HL-60/S4 (cell line): Measurements from ENCODE around the gene LETMD1.
"Not testable (repeated sequence)": the region's sequence is repeated elsewhere in the genome, so short reads cannot be mapped to it uniquely, and the experiment has no call there.

Experiments used
- in situ Hi-C: fragments of 300-500 bp; cut with MboI; formaldehyde crosslinking; loops from 2 replicates; pipeline ENCODE4 v1.14.3; 2022; ENCODE audit warnings: low sequenced_read_pairs

The LETMD1 gene

GRCh38 chr12:51075390-51075789, 27.3 kb downstream of the LETMD1 start:
- in situ Hi-C loops, result no loop called here

GRCh38 chr12:51076236-51076930, 28.3 kb downstream of the LETMD1 start:
- in situ Hi-C loops, result no loop called here

DNA sequence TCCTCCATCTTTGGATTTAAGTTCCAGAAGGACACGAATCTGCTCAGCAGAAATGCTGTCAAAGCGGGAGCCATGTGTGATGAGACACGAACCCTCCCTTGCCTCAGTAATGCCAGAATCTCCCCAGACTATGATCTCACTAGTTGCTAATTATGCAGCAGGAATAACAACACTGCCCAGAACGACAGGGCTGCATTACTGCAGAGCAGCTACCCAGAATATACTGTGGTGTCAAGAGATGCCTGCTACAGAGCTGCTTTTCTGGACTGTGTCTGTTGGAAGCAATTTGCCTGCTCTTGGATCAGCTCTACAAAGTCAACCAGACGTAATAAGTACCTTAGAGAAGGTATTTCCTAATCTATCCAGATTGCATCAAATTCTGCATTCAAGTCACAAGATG, 29.8 kb downstream of the LETMD1 start:
- in situ Hi-C loops, result no loop called here

DNA sequence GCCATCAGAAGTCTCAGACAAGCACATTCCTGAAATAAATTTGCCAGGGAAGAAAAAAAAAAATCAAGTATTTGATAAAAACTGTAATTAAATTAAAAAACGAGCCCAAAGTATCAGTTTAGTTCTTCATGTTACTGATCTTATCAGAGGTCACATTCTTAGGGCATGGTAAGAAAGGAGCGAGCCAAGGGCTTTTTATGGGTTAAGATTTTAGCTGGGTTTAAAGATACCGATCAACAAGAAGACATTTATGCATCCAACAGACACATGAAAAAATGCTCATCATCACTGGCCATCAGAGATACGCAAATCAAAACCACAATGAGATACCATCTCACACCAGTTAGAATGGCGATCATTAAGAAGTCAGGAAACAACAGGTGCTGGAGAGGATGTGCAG, 30.2 kb downstream of the LETMD1 start:
- in situ Hi-C loops, result not testable (repeated sequence)

DNA sequence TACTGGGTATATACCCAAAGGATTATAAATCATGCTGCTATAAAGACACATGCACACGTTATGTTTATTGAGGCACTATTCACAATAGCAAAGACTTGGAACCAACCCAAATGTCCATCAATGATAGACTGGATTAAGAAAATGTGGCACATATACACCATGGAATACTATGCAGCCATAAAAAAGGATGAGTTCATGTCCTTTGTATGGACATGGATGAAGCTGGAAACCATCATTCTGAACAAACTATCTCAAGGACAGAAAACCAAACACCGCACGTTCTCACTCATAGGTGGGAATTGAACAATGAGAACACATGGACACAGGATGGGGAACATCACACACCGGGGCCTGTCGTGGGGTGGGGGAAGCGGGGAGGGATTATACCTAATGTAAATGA, 30.7 kb downstream of the LETMD1 start:
- in situ Hi-C loops, result not testable (repeated sequence)

- in situ Hi-C loops, result no loop called here
Observed at GRCh38 chr12:51080136-51080535, 32.0 kb downstream of the LETMD1 start.

GRCh38 chr12:51081421-51081820, 33.3 kb downstream of the LETMD1 start:
- in situ Hi-C loops, result no loop called here

GRCh38 chr12:51082561-51083125, 34.5 kb downstream of the LETMD1 start:
- in situ Hi-C loops, result no loop called here

DNA sequence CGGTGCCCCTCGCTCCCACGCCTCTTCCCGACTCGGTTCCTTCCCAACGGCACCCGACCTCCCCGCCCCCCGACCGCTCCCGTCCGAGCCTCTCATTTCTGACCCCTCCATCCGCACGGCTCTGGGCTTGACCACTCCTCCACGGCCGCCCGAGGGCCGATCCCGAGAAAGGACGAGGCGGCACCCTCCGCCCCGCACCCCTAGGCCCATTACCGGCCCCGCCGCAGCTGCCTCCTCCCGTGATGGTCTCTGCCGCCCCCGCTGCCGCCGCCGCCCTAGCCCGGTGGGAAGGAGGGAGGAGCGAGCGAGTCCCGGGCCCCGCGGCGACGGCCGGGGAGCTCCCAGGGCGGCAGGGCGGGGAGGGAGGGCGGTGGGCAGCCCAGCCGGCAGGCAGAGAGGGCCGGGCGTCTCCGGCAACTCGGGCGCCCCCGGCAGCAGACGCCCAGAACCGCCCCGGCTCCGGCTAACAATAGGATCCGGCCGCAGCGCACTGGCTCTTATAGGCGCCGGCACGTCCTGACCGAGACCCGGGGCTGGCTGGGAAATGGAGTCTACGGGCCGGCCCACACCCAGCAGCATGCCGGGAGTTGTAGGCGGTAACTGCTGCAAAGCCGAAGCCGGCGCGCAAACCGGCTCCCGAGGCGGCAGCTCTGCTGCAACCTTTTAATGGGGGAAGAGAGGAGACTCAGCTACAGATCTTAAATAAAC, 35.2 kb downstream of the LETMD1 start, which contains the start of gene CSRNP2:
TSS of gene CSRNP2 (minus strand) at position 471 of the 708 bp plus-strand sequence. CDS start 7,035 bp downstream, outside the sequence.
- in situ Hi-C loops, result no loop called here

DNA sequence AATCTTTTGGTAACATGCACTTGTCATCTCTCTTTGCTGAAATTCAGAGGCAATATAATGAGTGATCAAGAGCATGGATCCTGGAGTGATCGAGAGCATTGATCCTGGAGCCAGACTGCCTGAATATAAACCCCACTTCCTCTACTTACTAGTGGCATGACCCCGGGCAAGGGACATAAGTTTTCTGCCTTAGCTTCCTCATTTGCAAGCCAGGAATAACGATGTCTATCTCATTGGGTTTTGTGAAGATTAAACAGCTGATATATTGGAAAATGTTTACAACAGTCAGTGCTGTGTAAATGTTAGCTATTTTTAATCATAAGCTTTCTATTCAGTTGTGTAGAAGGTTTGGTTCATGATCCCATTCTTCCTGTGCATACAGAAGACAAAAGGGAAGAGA, 37.6 kb downstream of the LETMD1 start:
- in situ Hi-C loops, result no loop called here

DNA sequence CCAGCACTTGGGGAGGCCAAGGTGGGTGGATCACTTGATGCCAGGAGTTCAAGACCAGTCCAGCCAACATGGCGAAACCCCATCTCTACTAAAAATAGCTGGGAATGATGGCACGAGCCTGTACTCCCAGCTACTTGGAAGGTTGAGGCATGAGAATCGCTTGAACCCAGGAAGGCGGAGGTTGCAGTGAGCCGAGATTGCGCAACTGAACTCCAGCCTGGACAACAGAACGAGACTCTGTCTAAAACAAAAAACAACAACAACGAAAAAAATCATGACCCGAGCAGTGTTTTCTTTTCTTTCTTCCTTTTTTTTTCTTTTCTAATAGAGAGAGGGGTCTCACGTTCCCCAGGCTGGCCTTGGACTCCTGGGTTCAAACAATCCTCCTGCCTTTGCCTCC, 38.8 kb downstream of the LETMD1 start:
- in situ Hi-C loops, result no loop called here

DNA sequence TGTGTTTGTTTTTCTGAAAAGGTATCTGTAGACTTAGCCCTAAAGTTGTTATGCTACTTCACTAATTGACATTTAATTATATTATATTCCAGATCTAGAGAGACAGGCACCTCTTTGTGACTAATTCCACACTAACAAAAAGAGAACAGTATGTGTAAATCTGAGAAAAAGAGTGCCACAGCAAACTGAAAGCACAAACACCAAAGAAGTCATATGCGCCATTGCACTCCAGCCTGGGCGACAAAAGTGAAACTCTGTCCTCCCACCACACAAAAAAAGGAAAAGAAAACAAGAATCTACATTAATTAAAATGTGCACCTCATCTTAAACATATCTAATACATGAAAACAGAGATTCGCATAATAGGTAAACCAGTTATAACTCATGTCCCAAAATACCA, 39.7 kb downstream of the LETMD1 start:
- in situ Hi-C loops, result no loop called here

GRCh38 chr12:51090705-51091229, 42.6 kb downstream of the LETMD1 start:
- in situ Hi-C loops, result no loop called here

GRCh38 chr12:51098611-51099010, 50.5 kb downstream of the LETMD1 start:
- in situ Hi-C loops, result no loop called here

DNA sequence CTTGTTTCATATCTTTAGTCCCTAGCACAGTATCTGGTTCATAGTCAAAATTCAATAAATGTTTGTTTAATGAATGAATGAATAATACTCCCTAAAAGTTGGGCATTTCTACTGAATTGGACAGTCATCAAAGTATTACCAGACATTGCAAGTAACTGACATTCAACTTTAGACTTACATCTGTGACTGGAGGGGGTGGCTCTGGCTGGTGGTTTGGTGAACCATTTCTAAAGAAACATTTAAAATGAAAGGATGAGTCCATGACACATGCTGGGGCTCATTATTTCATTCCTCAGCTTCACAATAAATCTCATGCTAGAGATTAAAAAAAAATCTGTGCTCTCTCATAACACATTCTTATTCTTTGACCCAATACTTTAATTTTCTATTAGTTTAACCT, 55.9 kb downstream of the LETMD1 start:
- in situ Hi-C loops, result no loop called here

DNA sequence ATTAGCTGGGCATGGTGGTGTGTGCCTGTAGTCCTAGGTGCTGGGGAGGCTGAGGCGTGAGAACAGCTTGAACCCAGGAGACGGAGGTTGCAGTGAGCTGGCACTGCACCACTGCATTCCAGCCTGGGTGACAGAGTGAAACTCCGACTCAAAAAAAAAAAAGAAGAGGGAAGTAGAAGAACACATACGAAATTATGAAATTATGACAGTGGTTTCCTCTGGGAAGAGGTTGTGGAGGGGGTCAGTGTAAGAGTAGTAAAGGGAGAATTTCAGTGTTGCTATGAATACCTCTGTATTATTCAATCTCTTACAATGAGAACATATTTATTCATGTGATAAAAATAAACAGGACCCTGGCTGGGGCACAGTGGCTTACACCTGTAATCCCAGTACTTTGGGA, 60.0 kb downstream of the LETMD1 start:
- in situ Hi-C loops, result no loop called here
